Suprapubic skin (tissue), 4 donors: ENCODE measurements around the gene PAFAH2. TPM values are rescaled to one million over a fixed set of nuclear protein-coding genes. Genes with fewer than 3 reads are reported as not detected.

Experiments used
- DNase-seq, 2 donors: peaks; one replicate each; pipeline ENCODE4 v3.0.0-alpha.2; 2019; ENCODE audit warnings: low spot score in 2 of 2
- H3K27ac ChIP-seq: fragments of 200-600 bp; sonication (generic); one replicate; pipeline ENCODE4 v1.5.1; 2019
- H3K27me3 ChIP-seq: fragments of 200-600 bp; sonication (generic); one replicate; pipeline ENCODE4 v1.5.1; 2019
- H3K36me3 ChIP-seq: fragments of 200-600 bp; sonication (generic); one replicate; pipeline ENCODE4 v1.5.1; 2019
- H3K4me1 ChIP-seq: fragments of 200-600 bp; sonication (generic); one replicate; pipeline ENCODE4 v1.5.1; 2019
- H3K4me3 ChIP-seq: fragments of 200-600 bp; sonication (generic); one replicate; pipeline ENCODE4 v1.5.1; 2019; ENCODE audit warnings: mild to moderate bottlenecking
- H3K9me3 ChIP-seq: fragments of 200-600 bp; sonication (generic); one replicate; pipeline ENCODE4 v1.5.1; 2019
- EP300 ChIP-seq: sonication (generic); formaldehyde crosslinking; IDR thresholded peaks from one replicate; pipeline ENCODE4 v1.6.1; 2017; ENCODE audit warnings: antibody characterized with exemption
- POLR2A ChIP-seq, 2 donors: fragments of 450-650 bp; IDR thresholded peaks; one replicate each; pipeline ENCODE4 v1.6.1; 2017; ENCODE audit warnings: antibody characterized with exemption in 2 of 2, mild to moderate bottlenecking in 2 of 2, moderate library complexity in 2 of 2
- POLR2AphosphoS5 ChIP-seq, 3 donors: sonication (generic); formaldehyde crosslinking; IDR thresholded peaks; one replicate each; pipeline ENCODE4 v1.6.1; 2017; ENCODE audit warnings: antibody characterized with exemption in 3 of 3
- WGBS: methylation state at CpG from one replicate; pipeline ENCODE4 v1.1.5; 2018; 5-methylcytosine and 5-hydroxymethylcytosine counted together
- total RNA-seq, 4 donors: library from RNA; depleted of rRNA; stranded (reverse); fragments of >200 nt; gene quantifications; one replicate each; pipeline ENCODE4 v1.1.0, GENCODE V29; 2016
- TF ChIP-seq, protein P1 (sequence below), 2 donors: fragments of 200-600 bp in 1 of 2; fragments of 450-650 bp in 1 of 2; sonication (generic) in 1 of 2; IDR thresholded peaks; one replicate each; pipeline ENCODE4 v1.5.1; 2016 to 2019; ENCODE audit warnings: antibody characterized with exemption in 2 of 2, mild to moderate bottlenecking in 1 of 2, moderate library complexity in 1 of 2

The PAFAH2 gene
- total RNA-seq, 4 donors from 2014 or later: 16.6 to 31.3 (median 20.0) TPM

DNA sequence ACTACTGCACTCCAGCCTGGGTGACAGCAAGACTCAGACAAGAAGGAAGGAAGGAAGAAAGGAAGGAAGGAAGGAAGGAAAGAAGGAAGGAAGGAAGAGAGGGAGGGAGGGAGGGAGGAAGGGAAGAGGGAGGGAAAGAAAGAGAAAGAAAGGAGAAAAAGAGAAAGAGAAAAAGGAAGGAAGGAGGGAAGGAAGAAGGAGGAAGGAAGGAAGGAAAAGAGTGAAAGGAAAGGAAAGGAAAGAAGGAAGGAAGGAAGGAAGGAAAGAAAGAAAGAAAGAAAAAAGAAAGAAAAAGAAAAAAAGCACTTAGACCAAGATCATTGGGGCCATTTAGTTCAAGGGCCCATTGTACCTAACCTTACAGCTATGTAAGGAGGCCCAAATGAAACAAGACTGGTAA is 42.3 kb downstream of the PAFAH2 start:
- Histone ChIP-seq H3K4me1 (no peaks in the 10 kb centered on the region), H3K36me3 (peaks cover 24% of the 10 kb centered on the region), H3K9me3 (no peaks in the 10 kb centered on the region), H3K4me3 (no peak overlapping the region), H3K27ac (no peak overlapping the region), H3K27me3 (no peaks in the 10 kb centered on the region)
- TF ChIP-seq POLR2AphosphoS5 (IDR thresholded peaks at IDR 0.05) (no peak), POLR2A (IDR thresholded peaks at IDR 0.05) (no peak), EP300 (no peak)
- TF ChIP-seq, protein P1, sequence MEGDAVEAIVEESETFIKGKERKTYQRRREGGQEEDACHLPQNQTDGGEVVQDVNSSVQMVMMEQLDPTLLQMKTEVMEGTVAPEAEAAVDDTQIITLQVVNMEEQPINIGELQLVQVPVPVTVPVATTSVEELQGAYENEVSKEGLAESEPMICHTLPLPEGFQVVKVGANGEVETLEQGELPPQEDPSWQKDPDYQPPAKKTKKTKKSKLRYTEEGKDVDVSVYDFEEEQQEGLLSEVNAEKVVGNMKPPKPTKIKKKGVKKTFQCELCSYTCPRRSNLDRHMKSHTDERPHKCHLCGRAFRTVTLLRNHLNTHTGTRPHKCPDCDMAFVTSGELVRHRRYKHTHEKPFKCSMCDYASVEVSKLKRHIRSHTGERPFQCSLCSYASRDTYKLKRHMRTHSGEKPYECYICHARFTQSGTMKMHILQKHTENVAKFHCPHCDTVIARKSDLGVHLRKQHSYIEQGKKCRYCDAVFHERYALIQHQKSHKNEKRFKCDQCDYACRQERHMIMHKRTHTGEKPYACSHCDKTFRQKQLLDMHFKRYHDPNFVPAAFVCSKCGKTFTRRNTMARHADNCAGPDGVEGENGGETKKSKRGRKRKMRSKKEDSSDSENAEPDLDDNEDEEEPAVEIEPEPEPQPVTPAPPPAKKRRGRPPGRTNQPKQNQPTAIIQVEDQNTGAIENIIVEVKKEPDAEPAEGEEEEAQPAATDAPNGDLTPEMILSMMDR (IDR thresholded peaks at IDR 0.05): no peak
- DNase-seq: no peak

DNA sequence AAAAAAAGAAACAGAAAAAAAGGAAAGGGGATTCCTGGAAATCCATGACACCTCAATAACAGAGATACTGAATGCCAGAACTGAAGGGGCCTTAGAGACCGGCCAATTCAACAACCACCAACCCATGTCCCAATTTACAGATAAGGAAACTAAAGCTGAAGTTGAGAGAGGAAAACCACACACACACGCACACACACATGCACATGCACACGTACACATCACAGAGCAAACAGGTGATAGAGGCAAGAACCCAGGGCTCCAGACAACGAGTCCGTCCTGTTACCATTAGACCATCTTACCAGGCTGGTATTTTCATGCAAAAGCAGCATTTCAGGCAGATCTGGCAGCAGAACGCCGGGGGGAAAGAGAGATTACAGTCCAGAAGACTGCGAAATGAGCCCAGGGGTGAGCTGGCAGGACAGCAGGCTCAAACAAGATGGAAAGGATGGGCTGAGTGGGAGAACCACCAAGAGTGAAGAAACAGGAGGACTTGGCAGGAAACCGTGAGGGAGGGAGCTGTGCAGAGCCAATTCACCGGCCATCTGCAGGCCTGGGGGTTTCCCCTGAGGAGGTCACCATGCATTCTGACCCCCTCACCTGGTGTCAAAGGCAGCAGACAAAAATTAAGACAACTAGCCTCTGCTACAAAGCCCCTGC is 43.5 kb downstream of the PAFAH2 start:
- no peak for DNase-seq
- Histone ChIP-seq H3K4me1 (no peaks in the 10 kb centered on the region), H3K9me3 (no peaks in the 10 kb centered on the region), H3K27me3 (no peaks in the 10 kb centered on the region), H3K36me3 (peaks cover 14% of the 10 kb centered on the region), H3K27ac (no peak overlapping the region), H3K4me3 (no peak overlapping the region)
- TF ChIP-seq EP300 (no peak), POLR2AphosphoS5 (IDR thresholded peaks at IDR 0.05) (no peak)
- WGBS: 75% methylated on average over 10 of the region's 10 CpGs

DNA sequence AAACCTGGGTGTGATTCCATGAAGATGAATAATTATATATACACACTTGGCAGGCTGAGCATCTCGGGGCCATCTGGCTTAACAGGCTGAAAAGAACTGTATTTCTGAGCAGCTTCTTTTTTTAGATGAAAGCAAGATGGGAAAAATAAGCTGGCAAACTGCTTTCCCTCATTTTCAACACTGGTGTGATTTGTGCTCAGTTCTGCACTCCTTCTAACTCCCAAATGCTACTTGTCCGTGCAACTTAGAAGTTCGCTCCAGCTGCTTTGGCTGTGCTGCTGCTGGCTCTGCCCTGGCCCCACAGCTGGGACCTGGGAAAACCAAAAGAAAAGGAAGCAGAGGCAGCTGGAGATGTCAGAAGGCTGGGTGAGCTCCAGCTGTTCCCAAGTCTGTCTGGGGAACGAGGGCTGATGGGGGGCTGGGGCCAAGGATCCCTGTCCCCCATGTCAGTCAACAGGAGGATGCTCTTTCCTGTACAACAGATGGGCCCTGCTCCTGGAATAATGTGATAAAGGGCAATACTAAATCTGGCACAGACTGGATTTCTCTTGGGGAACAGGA is 44.9 kb downstream of the PAFAH2 start:
- no peak overlapping the region for H3K4me3 ChIP-seq
- H3K4me1 ChIP-seq: no peaks in the 10 kb centered on the region
- no peaks in the 10 kb centered on the region for H3K9me3 ChIP-seq
- no peak overlapping the region for H3K27ac ChIP-seq
- DNase-seq: no peak
- no peaks in the 10 kb centered on the region for H3K27me3 ChIP-seq
- TF ChIP-seq, protein P1 (IDR thresholded peaks at IDR 0.05): no peak
- TF ChIP-seq POLR2A (IDR thresholded peaks at IDR 0.05): no peak
- 32% methylated on average over 4 of the region's 4 CpGs for WGBS
- no peaks in the 10 kb centered on the region for H3K36me3 ChIP-seq

DNA sequence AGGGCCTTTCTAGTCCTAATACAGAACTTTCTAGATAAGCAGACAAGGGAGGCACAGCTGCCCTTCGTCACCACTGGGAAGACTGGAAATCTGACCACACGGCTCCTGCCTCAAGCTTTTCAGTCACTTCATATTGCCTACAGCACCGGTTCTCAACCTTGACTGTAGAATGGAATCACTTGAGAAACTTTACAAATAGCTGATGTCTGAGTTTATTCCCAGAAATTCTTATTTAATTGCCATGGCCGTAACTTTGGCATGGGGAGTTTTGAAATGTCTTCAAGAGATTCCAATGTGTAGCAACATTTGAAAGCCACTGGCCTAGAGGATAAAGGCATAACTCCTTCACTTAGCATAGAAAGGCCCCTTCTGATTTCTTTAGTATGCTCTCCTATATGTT is 49.2 kb downstream of the PAFAH2 start:
- TF ChIP-seq EP300 (no peak), POLR2A (IDR thresholded peaks at IDR 0.05) (no peak), POLR2AphosphoS5 (IDR thresholded peaks at IDR 0.05) (no peak)
- TF ChIP-seq, protein P1 (IDR thresholded peaks at IDR 0.05): no peak
- 80% methylated on average over 4 of the region's 4 CpGs for WGBS
- Histone ChIP-seq H3K36me3 (no peaks in the 10 kb centered on the region), H3K27me3 (no peaks in the 10 kb centered on the region), H3K9me3 (no peaks in the 10 kb centered on the region), H3K27ac (no peak overlapping the region), H3K4me1 (no peaks in the 10 kb centered on the region), H3K4me3 (no peak overlapping the region)
- no peak for DNase-seq

DNA sequence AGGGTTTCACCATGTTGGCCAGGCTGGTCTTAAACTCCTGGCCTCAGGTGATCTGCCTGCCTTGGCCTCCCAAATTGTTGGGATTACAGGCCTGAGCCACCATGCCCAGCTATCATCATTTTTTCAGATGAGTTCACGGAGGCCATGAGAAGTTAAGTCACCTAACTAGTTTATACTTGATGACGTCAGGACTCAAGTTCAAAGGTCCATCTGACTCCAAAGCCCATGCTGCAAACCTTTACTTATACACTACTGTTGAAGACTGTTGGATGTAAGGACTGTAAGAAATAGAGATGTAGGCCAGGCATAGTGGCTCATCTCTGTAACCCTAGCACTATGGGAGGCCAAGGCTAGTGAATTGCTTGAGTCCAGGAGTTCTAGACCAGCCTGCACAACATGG is 50.8 kb downstream of the PAFAH2 start:
- no peaks in the 10 kb centered on the region for H3K27me3 ChIP-seq
- no peak for DNase-seq
- H3K4me3 ChIP-seq: no peak overlapping the region
- H3K27ac ChIP-seq: no peak overlapping the region
- 94% methylated on average over 2 of the region's 2 CpGs for WGBS
- H3K9me3 ChIP-seq: no peaks in the 10 kb centered on the region
- no peaks in the 10 kb centered on the region for H3K4me1 ChIP-seq
- no peak for TF ChIP-seq POLR2AphosphoS5 (IDR thresholded peaks at IDR 0.05)
- no peak for TF ChIP-seq EP300
- TF ChIP-seq, protein P1 (IDR thresholded peaks at IDR 0.05): no peak
- TF ChIP-seq POLR2A (IDR thresholded peaks at IDR 0.05): no peak
- H3K36me3 ChIP-seq: no peaks in the 10 kb centered on the region
